Fibroblast of skin of left quadriceps (primary cell): ENCODE results near the gene ALG12.
A peak's percentile ranks its signal among the peaks of the same experiment; 100 is the strongest.

ENCODE experiments used
- DNase-seq, 2 experiments: peaks; one replicate each; pipeline ENCODE4 v3.0.0-alpha.2; 2013; ENCODE audit warnings: low read depth in 2 of 2

ALG12 gene

GRCh38 chr22:49917974-49918910, at the start of gene ALG12, which contains the start of gene CRELD2:
TSS of gene ALG12 (minus strand) at chr22:49918438. CDS start at chr22:49913765, 4,673 bp downstream.
TSS of gene CRELD2 (plus strand) at chr22:49918634. CDS start at chr22:49918770, 136 bp downstream.
- DNase-seq = peak; percentile 94

DNA sequence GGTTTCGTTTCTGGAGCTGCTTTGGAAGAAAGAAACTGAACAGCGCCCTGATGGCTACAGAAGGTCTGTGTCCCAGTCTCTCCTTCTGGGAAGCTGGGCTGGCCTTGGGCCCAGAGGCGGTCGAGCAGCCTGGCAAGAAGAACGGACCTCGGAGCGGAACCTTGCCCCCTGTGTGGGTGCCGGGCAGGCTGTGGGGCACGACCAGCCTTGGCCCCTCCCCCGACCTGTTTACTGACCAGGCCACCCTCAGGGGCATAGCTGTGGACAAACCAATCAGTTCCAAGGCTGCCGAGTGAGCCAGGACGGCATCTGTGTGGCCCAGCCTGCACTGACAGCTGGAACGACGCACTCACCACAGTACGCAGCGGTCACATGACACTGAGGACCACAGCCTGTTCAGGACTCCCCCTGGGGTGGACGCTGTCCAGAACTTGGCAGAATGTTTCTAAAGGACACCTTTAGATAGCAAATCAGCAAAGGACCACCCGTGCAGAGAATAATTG, 49.5 kb upstream of the ALG12 start:
- no peak for DNase-seq

DNA sequence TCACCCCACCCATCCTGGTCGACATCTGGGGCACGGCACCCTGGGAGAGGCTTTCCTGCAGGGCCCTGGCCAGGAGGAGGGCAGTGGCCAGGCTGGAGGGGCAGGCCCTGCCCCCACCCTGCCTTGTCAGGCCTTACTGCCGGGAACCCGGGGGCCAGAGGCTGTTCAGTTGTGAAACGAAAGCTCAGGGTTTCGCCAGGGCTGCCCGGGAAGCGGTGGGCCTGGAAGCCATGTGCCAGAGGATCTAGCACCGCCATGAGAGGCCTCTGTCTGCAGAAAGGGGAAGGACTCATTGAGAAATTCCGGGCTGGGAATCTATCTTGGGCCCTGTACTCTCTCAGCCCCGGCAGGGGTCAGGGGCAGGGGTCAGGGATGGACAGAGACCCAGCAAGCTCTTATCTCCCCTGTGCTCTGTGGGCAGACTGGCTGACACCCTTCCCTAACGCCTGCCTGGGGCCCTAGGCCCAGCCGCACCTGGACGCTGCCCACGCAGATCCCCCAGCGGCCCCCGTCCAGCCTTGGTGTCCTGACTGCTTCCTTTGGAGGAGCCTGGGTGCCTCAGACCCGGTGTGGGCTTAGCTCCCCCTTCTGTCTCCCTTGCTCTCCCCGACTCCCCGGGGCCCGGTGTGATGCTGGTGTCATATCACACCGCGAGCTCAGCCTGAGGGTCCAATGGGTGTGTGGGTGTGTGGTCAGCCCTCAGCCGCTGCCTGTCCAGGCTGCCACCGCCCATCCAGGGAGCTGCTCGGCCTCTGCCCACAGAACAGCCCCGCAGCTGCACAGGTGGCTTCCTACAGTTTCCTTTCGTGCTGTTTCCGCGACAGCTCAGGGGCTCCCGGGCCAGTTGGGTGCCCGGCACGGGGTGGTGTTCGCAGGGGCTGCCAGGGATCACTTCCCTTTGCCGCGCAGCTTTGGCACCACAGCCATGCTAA, 48.8 kb upstream of the ALG12 start:
- DNase-seq = no peak

DNA sequence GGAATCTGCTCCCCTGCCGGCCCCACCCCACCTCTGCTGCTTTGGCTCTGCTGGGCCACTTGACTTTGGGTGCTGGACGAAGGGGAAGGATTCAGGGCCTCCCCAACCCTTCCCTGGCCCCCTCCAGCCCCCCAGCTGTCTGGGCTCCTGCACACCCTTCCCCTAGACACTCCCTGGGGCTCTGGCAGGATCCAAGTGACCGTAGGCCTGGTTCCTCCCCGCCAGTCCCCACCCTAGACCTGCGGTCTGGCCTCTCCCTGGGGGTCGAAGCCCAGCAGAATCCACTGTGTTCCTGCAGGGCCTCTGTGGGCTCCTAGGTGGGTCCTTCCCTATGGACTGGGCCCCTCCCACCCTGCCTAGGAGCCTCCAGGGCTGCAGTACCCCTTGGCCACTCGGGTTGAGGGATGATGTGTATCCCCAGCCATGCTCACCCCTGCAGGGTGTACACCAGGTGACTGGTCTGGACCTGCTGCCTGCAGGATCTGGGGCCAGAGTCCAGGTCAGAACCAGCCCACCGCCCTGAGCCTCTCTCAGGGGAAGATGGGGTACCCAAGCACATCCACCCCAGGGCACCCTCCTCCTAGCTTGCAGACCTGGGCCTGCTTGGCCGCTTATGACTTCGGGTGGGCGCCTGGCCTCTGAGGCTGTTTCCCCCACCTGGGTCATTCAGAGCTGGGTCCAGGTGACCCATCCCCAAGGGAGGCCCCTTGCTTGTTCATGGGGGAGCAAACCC, 48.0 kb upstream of the ALG12 start:
- DNase-seq = no peak

DNA sequence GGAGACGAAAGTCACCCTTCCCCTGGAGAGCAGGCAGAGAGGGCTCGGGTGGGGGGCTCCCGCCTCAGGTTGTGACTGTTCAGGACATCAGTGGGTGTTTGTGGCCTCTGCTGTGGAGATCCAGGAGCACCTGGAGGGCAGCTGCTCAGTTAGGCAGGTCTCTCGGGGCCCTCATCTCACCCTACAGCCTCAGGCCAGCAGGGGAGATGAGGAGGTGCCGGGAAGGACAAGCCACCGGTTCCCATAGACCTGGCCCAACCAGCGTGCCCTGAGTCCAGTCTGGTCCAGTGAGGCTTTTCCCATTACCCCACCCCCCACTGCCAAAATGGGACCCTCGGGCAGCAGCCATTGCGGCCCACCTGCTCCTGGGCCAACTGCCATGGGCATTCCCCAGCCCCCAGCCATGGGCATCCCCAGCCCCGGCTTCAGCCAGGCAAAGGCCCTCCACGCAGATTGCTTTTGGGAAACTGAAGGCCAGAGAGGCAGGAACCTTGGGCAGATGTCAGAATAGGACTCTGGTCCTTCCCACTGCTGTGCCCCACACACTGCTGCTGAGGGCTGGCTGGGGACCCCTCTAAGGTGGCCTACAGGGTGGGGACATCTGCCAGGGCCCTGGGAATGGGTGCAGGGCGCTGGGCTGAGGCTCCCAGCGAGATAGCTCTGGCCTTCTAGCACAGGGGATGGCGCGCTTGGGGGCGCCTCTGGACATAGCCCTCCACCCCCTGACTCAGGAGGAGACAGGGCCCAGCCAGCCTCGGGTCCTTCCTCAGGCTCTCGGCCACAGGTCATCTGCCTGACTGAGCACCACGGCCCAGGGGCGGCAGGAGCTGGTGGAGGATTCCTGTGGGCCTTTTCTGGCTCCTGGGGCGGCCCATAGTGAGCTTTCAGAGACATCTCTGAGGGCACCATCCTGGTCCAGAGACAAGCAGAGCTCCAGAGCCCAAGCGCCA, 47.1 kb upstream of the ALG12 start:
- DNase-seq = no peak

- DNase-seq = no peak
These were observed 46.2 kb upstream of the ALG12 start for GRCh38 chr22:49964136-49965090.

DNA sequence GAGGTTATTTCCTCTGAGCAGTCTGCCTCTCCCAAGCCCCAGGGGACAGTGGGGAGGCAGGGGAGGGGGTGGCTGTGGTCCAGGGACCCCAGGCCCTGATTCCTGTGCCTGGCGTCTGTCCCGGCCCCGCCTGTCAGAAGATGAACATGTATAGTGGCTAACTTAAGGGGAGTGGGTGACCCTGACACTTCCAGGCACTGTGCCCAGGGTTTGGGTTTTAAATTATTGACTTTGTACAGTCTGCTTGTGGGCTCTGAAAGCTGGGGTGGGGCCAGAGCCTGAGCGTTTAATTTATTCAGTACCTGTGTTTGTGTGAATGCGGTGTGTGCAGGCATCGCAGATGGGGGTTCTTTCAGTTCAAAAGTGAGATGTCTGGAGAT, 45.4 kb upstream of the ALG12 start:
- DNase-seq = no peak

DNA sequence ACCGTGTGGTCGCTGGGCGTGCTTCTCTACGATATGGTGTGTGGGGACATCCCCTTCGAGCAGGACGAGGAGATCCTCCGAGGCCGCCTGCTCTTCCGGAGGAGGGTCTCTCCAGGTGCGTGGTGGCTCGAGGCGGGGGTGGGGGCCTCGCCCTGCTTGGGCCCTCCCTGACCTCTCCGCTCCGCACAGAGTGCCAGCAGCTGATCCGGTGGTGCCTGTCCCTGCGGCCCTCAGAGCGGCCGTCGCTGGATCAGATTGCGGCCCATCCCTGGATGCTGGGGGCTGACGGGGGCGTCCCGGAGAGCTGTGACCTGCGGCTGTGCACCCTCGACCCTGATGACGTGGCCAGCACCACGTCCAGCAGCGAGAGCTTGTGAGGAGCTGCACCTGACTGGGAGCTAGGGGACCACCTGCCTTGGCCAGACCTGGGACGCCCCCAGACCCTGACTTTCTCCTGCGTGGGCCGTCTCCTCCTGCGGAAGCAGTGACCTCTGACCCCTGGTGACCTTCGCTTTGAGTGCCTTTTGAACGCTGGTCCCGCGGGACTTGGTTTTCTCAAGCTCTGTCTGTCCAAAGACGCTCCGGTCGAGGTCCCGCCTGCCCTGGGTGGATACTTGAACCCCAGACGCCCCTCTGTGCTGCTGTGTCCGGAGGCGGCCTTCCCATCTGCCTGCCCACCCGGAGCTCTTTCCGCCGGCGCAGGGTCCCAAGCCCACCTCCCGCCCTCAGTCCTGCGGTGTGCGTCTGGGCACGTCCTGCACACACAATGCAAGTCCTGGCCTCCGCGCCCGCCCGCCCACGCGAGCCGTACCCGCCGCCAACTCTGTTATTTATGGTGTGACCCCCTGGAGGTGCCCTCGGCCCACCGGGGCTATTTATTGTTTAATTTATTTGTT, 44.8 kb upstream of the ALG12 start:
- DNase-seq = no peak

DNA sequence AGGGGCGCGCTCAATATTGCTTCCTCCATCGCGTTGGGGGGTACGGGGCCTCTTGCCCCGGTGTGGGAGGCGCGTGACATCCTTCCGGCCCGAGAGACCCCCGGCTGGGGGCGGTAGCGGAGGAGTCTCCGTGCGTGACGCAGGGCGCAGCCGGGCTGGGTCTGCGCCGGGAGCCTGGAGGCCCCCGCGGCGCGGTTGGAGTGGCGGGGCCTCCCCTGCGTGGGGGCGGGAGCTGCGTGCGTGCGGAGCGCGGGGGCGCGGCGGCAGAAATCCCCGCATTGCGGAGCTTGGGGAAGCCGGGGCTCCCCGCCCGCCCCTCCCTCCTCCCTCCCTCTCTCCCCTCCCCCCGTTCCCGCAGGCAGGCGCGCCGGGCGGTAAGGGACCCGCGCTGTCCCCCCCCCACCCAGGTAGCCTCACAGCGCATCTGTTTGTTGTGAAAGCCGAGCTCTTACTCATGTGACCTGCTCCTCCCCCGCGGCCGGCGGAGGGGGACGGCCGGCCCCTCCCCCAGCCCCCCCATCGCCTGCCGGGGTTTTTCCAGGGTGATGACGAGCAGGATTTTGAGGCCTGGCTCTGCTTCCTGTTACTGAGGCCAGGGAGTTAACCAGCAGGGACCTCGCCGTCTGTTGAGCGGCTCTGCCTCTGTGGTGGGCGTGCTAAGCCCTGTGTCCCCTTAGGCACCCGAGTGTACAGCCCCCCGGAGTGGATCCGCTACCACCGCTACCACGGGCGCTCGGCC, 43.9 kb upstream of the ALG12 start:
- DNase-seq = peak; percentile 81 to 84

- no peak for DNase-seq
These were observed 43.4 kb upstream of the ALG12 start for GRCh38 chr22:49961601-49962011.

- no peak for DNase-seq
These were observed 42.9 kb upstream of the ALG12 start for GRCh38 chr22:49961005-49961600.

DNA sequence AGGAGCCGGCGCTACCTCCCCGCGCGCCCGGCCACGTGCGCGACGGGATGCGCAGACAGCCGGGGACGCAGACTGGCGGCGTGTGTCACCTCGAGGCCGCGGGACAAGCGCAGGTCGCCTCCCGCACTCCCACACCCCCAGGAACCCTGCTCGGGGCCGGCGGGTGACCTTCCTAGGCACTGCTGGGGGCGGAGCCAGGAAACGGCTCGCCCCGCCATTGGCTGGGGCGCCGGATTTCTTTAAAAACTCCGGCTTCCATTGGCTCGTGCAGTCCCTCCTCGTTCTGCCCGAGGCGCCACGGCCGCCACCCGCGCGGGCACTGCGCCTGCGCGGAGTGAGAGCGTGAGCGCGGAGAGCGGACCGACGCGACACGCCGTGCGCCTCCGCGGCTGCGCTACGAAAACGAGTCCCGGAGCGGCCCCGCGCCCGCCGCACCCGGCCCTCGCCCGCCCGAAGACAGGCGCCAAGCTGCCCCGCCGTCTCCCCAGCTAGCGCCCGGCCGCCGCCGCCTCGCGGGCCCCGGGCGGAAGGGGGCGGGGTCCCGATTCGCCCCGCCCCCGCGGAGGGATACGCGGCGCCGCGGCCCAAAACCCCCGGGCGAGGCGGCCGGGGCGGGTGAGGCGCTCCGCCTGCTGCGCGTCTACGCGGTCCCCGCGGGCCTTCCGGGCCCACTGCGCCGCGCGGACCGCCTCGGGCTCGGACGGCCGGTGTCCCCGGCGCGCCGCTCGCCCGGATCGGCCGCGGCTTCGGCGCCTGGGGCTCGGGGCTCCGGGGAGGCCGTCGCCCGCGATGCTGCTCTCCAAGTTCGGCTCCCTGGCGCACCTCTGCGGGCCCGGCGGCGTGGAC, 42.1 kb upstream of the ALG12 start, which contains the start of gene PIM3:
PIM3 (plus strand) TSS at position 614 of the 846 bp plus-strand sequence; CDS start at position 790, 176 bp downstream.
- DNase-seq = peak; percentile 94 to 95

- no peak for DNase-seq
These were observed 41.5 kb upstream of the ALG12 start for GRCh38 chr22:49959782-49960158.

DNA sequence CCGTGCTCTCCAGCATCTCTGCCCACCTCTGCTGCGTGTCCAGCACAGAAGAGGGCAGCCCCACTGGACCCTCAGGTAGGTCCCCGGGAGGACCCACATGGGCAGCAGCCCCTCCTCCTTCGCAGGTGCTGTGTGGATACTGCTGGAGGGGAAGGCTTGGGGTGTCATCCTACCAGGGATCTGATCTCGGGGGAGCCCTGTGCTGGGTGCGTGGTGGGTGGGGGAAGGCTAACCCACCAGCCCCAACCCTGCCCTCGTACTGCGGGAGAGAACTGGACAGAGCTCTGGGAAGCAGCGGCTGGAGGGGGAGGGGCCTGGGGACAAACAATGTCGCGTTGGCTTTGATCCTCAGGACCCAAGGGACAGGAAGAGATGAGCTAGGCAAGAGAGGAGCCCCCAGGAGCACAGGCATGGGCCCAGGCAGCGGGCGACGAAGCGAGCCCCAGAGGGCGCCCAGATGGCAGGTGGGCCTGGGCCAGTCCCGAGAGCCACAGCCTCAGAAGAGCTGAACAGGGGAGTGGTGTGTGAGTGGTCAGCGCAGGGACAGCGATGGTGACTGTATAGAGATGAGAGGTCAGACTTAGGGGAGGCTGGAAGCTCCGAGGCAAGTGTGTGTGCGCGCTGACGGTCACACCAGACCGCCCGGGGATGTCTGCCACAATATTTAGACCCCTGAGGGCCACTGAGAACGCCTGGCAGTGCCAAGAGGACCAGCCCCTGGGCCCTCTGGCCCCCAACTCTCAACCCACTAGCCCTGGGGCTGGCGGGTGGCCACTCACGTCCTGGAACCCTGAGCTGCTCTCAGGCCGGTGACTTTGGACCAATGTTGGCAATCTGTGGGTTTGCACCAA, 40.9 kb upstream of the ALG12 start:
- DNase-seq = no peak

- no peak for DNase-seq
These were observed 40.2 kb upstream of the ALG12 start for GRCh38 chr22:49958366-49958921.
